GM12892 (cell line): Measurements from ENCODE around the gene CNTNAP1.

Source experiments
- POLR2A ChIP-seq: IDR thresholded peaks from 2 replicates; pipeline ENCODE4 v1.6.1; 2011; ENCODE audit warnings: low read depth, low read length, control low read depth
- POLR2AphosphoS5 ChIP-seq: IDR thresholded peaks from 2 replicates; pipeline ENCODE4 v1.6.1; 2011; ENCODE audit warnings: low read depth, low read length, control low read depth

DNA sequence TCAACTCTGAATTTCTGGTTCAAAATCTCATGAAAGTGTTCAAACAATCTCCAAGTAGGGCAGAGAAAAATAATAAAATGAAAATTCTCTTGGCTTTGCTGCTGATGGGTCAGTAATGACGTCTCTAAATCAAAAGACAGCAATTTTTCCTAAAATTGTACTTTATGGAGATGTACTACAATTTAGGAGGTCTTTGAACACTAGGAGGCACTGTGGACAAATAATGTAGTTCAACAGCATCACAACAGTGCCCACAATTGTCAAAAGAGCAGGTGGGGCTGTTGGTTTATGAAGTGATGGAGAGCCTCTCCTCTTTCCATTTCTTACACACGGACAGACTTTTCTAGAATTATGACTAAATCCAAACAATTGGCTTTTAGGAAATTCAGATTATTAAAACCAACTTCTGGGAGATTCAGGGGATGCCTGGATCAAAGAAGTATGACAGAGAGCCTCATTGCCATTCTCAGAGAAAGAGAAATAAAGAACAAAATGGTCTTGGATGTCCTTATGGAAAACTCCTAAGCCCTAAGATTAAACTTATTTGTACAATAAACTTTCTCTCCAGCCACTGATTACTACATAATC is 38.8 kb downstream of the CNTNAP1 start:
- TF ChIP-seq POLR2AphosphoS5: no peak
- no peak for TF ChIP-seq POLR2A
